Adrenal gland (tissue), 12 donors: ENCODE data around the gene HSPA1B. TPM values are rescaled to one million over a fixed set of nuclear protein-coding genes. Genes with fewer than 3 reads are reported as not detected.
A peak's percentile ranks its signal among the peaks of the same experiment; 100 is the strongest.

ENCODE experiments used
- DNase-seq, 7 donors: peaks; one replicate each; pipeline ENCODE4 v3.0.0-alpha.2; 2019 to 2020
- H3K27ac ChIP-seq, 5 donors: fragments of 200-600 bp; sonication (generic) in 4 of 5; 1 replicate in 3 of 5; 2 replicates in 2 of 5; pipeline versions ENCODE4 v1.5.1 to v1.8.0; 2016 to 2020; ENCODE audit warnings: mild to moderate bottlenecking in 1 of 5
- H3K27me3 ChIP-seq: fragments of 200-600 bp; 2 replicates; pipeline ENCODE4 v1.8.0; 2021
- H3K36me3 ChIP-seq, 2 donors: fragments of 200-600 bp; replicated peaks in 1 of 2; 1 replicate in 1 of 2; 2 replicates in 1 of 2; pipeline versions ENCODE4 v1.5.1 to v1.8.0; 2018 to 2022
- H3K4me1 ChIP-seq, 2 donors: fragments of 200-600 bp; replicated peaks in 1 of 2; 1 replicate in 1 of 2; 2 replicates in 1 of 2; pipeline versions ENCODE4 v1.5.1 to v1.8.0; 2018 to 2021
- H3K4me3 ChIP-seq, 4 donors: fragments of 200-600 bp; sonication (generic) in 3 of 4; one replicate each; pipeline ENCODE4 v1.5.1; 2016 to 2018
- H3K9me3 ChIP-seq, 3 donors: fragments of 200-600 bp; sonication (generic) in 1 of 3; replicated peaks in 1 of 3; 1 replicate in 2 of 3; 2 replicates in 1 of 3; pipeline versions ENCODE4 v1.5.1 to v1.8.0; 2016 to 2021
- CTCF ChIP-seq, 6 experiments: fragments of 450-650 bp in 4 of 6; fragments of 200-600 bp in 2 of 6; sonication (generic) in 1 of 6; IDR thresholded peaks; 1 replicate in 5 of 6; 2 replicates in 1 of 6; pipeline versions ENCODE4 v1.5.1 to v1.8.0; 2016 to 2021; ENCODE audit warnings: antibody characterized with exemption in 6 of 6, mild to moderate bottlenecking in 2 of 6, moderate library complexity in 1 of 6
- POLR2A ChIP-seq, 2 donors: fragments of 450-650 bp; IDR thresholded peaks; one replicate each; pipeline ENCODE4 v1.6.1; 2017; ENCODE audit warnings: antibody characterized with exemption in 2 of 2, mild to moderate bottlenecking in 2 of 2, moderate library complexity in 1 of 2
- WGBS, 4 donors: extraction: QIAGEN DNeasy Blood & Tissue Kit in 2 of 4; methylation state at CpG; one replicate each; pipeline versions ENCODE4 v1.1.5 to v1.1.7; 2013 to 2017; 5-methylcytosine and 5-hydroxymethylcytosine counted together
- intact Hi-C, 2 donors: fragments of 100-400 bp; cut with DNase I; formaldehyde crosslinking; loops; one replicate each; pipeline versions ENCODE4 v1.14.1 to v1.15.0; 2022 to 2023
- polyA plus RNA-seq, 3 donors: library from polyadenylated mRNA; stranded (reverse); fragments of 200-250 nt in 2 of 3; fragments of 350-450 nt in 1 of 3; fragmentation: Illumina TruSeq in 1 of 3; extraction: RNeasy Lipid Tissue Mini Kit (QIAGEN cat#74804) in 1 of 3; gene quantifications; one replicate each; pipeline ENCODE4 v1.2.3, GENCODE V29; 2013 to 2014
- small RNA-seq, 2 donors: library from RNA; depleted of rRNA; stranded (forward); fragments of <200 nt; gene quantifications; one replicate each; pipeline ENCODE3, GENCODE V24; 2016
- total RNA-seq, 9 donors: library from RNA; depleted of rRNA in 4 of 9; stranded (reverse); fragments of >200 nt in 4 of 9; fragments of 120-200 nt in 1 of 9; fragmentation: NEBNext Ultra II Directional in 1 of 9; extraction: Animal tissue kit (Norgen Biotek cat#: 25700) in 1 of 9; gene quantifications; one replicate each; pipeline versions ENCODE4 v1.1.0 to v1.2.4, GENCODE V29; 2013 to 2023
- donor health status: healthy with polysubstance abuse.
- donor health status: Bipolar disorder and iron deficiency.
- donor health status: DM: yes; HTN: yes; CAD: no.
- donor health status: DM: no; HTN: no; CAD: no.
- donor health status: DM: no; HTN: no; CAD: no.
- donor health status: DM: yes; HTN: yes; CAD: no.

The HSPA1B gene
- total and polyA plus RNA-seq, 12 donors, result 29.0 to 424 (median 212) TPM

- intact Hi-C loops, result no loop called here
- Histone ChIP-seq H3K36me3 (peaks cover 0 to 38% of the 10 kb centered on the region in 2 donors), H3K4me3 (no peak overlapping the region), H3K4me1 (peaks cover 6 to 10% of the 10 kb centered on the region in 2 donors), H3K27me3 (no peaks in the 10 kb centered on the region), H3K27ac (no peak overlapping the region), H3K9me3 (no peaks in the 10 kb centered on the region)
- TF ChIP-seq POLR2A (IDR thresholded peaks at IDR 0.05), result no peak
- TF ChIP-seq CTCF (IDR thresholded peaks at IDR 0.05), result no peak
- WGBS, 4 donors, result 89 to 96% (median 92%) methylated on average over 3 of the region's 3 CpGs
- DNase-seq, result no peak
Observed at GRCh38 chr6:31878222-31878621, 50.7 kb downstream of the HSPA1B start.

DNA sequence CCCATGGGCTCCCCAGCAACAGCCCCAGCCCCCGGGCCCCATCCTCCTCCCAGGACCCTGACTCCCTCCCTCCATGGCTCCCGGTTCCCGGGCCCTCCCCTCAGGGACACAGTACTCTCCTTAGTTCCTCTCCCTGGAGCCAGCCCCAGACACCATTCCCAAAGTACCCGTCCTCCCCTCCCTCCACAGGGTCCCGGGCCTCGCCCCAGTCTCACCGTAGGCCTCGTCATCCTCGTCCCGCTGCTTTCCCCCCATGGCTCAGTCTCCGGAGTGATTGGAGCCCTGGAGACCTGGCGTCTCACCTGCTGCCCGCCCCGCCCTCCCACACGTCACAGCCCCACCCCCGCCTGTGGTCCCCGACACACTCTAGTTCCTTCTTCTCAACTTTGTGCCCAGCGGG, 51.2 kb downstream of the HSPA1B start, which contains the start of gene SLC44A4:
TSS of gene SLC44A4 (minus strand) at position 272 of the 400 bp plus-strand sequence. CDS start at position 255, 17 bp downstream.
- TF ChIP-seq POLR2A (IDR thresholded peaks at IDR 0.05) (no peak), CTCF (IDR thresholded peaks at IDR 0.05) (no peak)
- 65 to 77% (median 74%) methylated on average over 18 of the region's 18 CpGs for WGBS, 4 donors
- Histone ChIP-seq H3K27ac (peak within 1 kb of the TSS in 1 of 5 donors; percentile 83), H3K4me1 (peaks cover 6 to 10% of the 10 kb centered on the region in 2 donors), H3K36me3 (peaks cover 0 to 43% of the 10 kb centered on the region in 2 donors), H3K4me3 (no peak within 1 kb of the TSS), H3K27me3 (no peaks in the 10 kb centered on the region), H3K9me3 (no peaks in the 10 kb centered on the region)
- DNase-seq, result no peak
- intact Hi-C loops, result no loop called here

- Histone ChIP-seq H3K27ac (no peak overlapping the region), H3K36me3 (peaks cover 0 to 47% of the 10 kb centered on the region in 2 donors), H3K4me1 (peaks cover 6 to 10% of the 10 kb centered on the region in 2 donors), H3K4me3 (no peak overlapping the region), H3K27me3 (no peaks in the 10 kb centered on the region), H3K9me3 (no peaks in the 10 kb centered on the region)
- no peak for DNase-seq
- intact Hi-C loops, result no loop called here
- TF ChIP-seq POLR2A (IDR thresholded peaks at IDR 0.05) (no peak), CTCF (IDR thresholded peaks at IDR 0.05) (no peak)
- 86 to 89% (median 88%) methylated on average over 13 of the region's 13 CpGs for WGBS, 4 donors
Observed at GRCh38 chr6:31879143-31879542, 51.6 kb downstream of the HSPA1B start.

Small RNA genes within 50 kb of the gene (small RNA-seq; reads per million reads assigned to genes)
- gene RF00019, result 0 reads per million in 2 donors
- 950 to 1,089 reads per million in 2 donors for gene SNORD48
- gene SNORD52, result 0 reads per million in 2 donors

Other genes with a start within 250 kb of the HSPA1B start
Only the 30 nearest of the 38 such genes appear.
- gene APOM, start 171.8 kb upstream of the HSPA1B start, total RNA-seq, result 1 to 10 TPM in 8 of 9 donors, not detected in 1; 2.3 to 4.7 (median 3.7) TPM
- 10 to 100 TPM in 2 of 3 donors, 1 to 10 TPM in 1; 6.4 to 18.2 (median 10.7) TPM for gene APOM, start 171.8 kb upstream of the HSPA1B start, polyA plus RNA-seq
- 10 to 100 TPM; 23.8 to 37.0 (median 27.2) TPM for gene C6orf47, start 167.0 kb upstream of the HSPA1B start, total RNA-seq
- gene C6orf47, start 167.0 kb upstream of the HSPA1B start, polyA plus RNA-seq, result 10 to 100 TPM; 17.9 to 23.6 (median 20.0) TPM
- 10 to 100 TPM; 10.2 to 61.2 (median 16.9) TPM for gene GPANK1, start 162.7 kb upstream of the HSPA1B start, total RNA-seq
- 10 to 100 TPM in 2 of 3 donors, 1 to 10 TPM in 1; 7.4 to 18.3 (median 17.6) TPM for gene GPANK1, start 162.7 kb upstream of the HSPA1B start, polyA plus RNA-seq
- gene CSNK2B, start 161.7 kb upstream of the HSPA1B start, total RNA-seq, result 100 to 1,000 TPM; 142 to 324 (median 177) TPM
- gene CSNK2B, start 161.7 kb upstream of the HSPA1B start, polyA plus RNA-seq, result 100 to 1,000 TPM; 171 to 239 (median 236) TPM
- 10 to 100 TPM in 1 of 9 donors, 1 to 10 TPM in 6, under 1 TPM in 2; 0.48 to 13.3 (median 3.4) TPM for gene LY6G5B, start 157.8 kb upstream of the HSPA1B start, total RNA-seq
- gene LY6G5B, start 157.8 kb upstream of the HSPA1B start, polyA plus RNA-seq, result 10 to 100 TPM in 1 of 3 donors, 1 to 10 TPM in 2; 4.2 to 13.4 (median 8.1) TPM
- 1 to 10 TPM in 5 of 9 donors, under 1 TPM in 3, not detected in 1; 0.39 to 2.5 (median 1.8) TPM for gene LY6G5C, start 146.7 kb upstream of the HSPA1B start, total RNA-seq
- gene LY6G5C, start 146.7 kb upstream of the HSPA1B start, polyA plus RNA-seq, result 1 to 10 TPM in 2 of 3 donors, under 1 TPM in 1; 0.75 to 3.6 (median 3.1) TPM
- 10 to 100 TPM; 48.0 to 64.4 (median 54.9) TPM for gene ABHD16A, start 124.4 kb upstream of the HSPA1B start, total RNA-seq
- gene ABHD16A, start 124.4 kb upstream of the HSPA1B start, polyA plus RNA-seq, result 10 to 100 TPM; 38.7 to 73.1 (median 62.9) TPM
- under 1 TPM in 1 of 9 donors, not detected in 8; 0.44 TPM for gene LY6G6F, start 120.9 kb upstream of the HSPA1B start, total RNA-seq
- gene LY6G6F, start 120.9 kb upstream of the HSPA1B start, polyA plus RNA-seq, result not detected
- gene LY6G6D, start 112.4 kb upstream of the HSPA1B start, total RNA-seq, result not detected
- gene LY6G6D, start 112.4 kb upstream of the HSPA1B start, polyA plus RNA-seq, result not detected
- not detected for gene LY6G6C, start 106.0 kb upstream of the HSPA1B start, total RNA-seq
- gene LY6G6C, start 106.0 kb upstream of the HSPA1B start, polyA plus RNA-seq, result not detected
- under 1 TPM in 2 of 9 donors, not detected in 7; 0.22 to 0.65 TPM for gene MPIG6B, start 104.4 kb upstream of the HSPA1B start, total RNA-seq
- under 1 TPM in 2 of 3 donors, not detected in 1; 0.07 to 0.08 TPM for gene MPIG6B, start 104.4 kb upstream of the HSPA1B start, polyA plus RNA-seq
- gene DDAH2, start 98.4 kb upstream of the HSPA1B start, total RNA-seq, result 10 to 100 TPM; 21.1 to 52.7 (median 31.5) TPM
- gene DDAH2, start 98.4 kb upstream of the HSPA1B start, polyA plus RNA-seq, result 100 to 1,000 TPM in 2 of 3 donors, 1 to 10 TPM in 1; 6.4 to 202 (median 138) TPM
- gene CLIC1, start 91.2 kb upstream of the HSPA1B start, total RNA-seq, result 100 to 1,000 TPM; 176 to 426 (median 217) TPM
- 100 to 1,000 TPM; 109 to 252 (median 146) TPM for gene CLIC1, start 91.2 kb upstream of the HSPA1B start, polyA plus RNA-seq
- 10 to 100 TPM in 3 of 9 donors, 1 to 10 TPM in 6; 3.0 to 16.7 (median 5.9) TPM for gene MSH5, start 87.7 kb upstream of the HSPA1B start, total RNA-seq
- 10 to 100 TPM in 2 of 3 donors, 1 to 10 TPM in 1; 3.6 to 24.5 (median 16.8) TPM for gene MSH5, start 87.7 kb upstream of the HSPA1B start, polyA plus RNA-seq
- gene SAPCD1, start 65.1 kb upstream of the HSPA1B start, total RNA-seq, result 1 to 10 TPM in 1 of 9 donors, under 1 TPM in 3, not detected in 5; 0.46 to 2.3 (median 0.84) TPM
- gene SAPCD1, start 65.1 kb upstream of the HSPA1B start, polyA plus RNA-seq, result 10 to 100 TPM in 1 of 3 donors, 1 to 10 TPM in 1, under 1 TPM in 1; 0.75 to 17.2 (median 6.0) TPM
- gene VWA7, start 50.4 kb upstream of the HSPA1B start, total RNA-seq, result 1 to 10 TPM in 2 of 9 donors, under 1 TPM in 7; 0.17 to 2.3 (median 0.36) TPM
- gene VWA7, start 50.4 kb upstream of the HSPA1B start, polyA plus RNA-seq, result 1 to 10 TPM in 2 of 3 donors, under 1 TPM in 1; 0.74 to 8.1 (median 1.1) TPM
- gene VARS1, start 32.0 kb upstream of the HSPA1B start, total RNA-seq, result 10 to 100 TPM; 15.0 to 90.8 (median 54.9) TPM
- 10 to 100 TPM; 58.6 to 74.6 (median 59.2) TPM for gene VARS1, start 32.0 kb upstream of the HSPA1B start, polyA plus RNA-seq
- 10 to 100 TPM; 29.2 to 61.3 (median 43.5) TPM for gene LSM2, start 20.8 kb upstream of the HSPA1B start, total RNA-seq
- gene LSM2, start 20.8 kb upstream of the HSPA1B start, polyA plus RNA-seq, result 10 to 100 TPM; 28.0 to 55.2 (median 42.8) TPM
- 1 to 10 TPM in 8 of 9 donors, under 1 TPM in 1; 0.79 to 4.3 (median 1.9) TPM for gene HSPA1L, start 12.5 kb upstream of the HSPA1B start, total RNA-seq
- gene HSPA1L, start 12.5 kb upstream of the HSPA1B start, polyA plus RNA-seq, result 1 to 10 TPM; 1.0 to 5.3 (median 1.1) TPM
- gene HSPA1A, start 12.2 kb upstream of the HSPA1B start, total RNA-seq, result 100 to 1,000 TPM; 102 to 261 (median 211) TPM
- 10 to 100 TPM; 48.5 to 89.4 (median 84.3) TPM for gene HSPA1A, start 12.2 kb upstream of the HSPA1B start, polyA plus RNA-seq
- 100 to 1,000 TPM; 101 to 178 (median 118) TPM for gene NEU1, start 35.1 kb downstream of the HSPA1B start, total RNA-seq
- 10 to 100 TPM; 57.8 to 94.7 (median 85.9) TPM for gene NEU1, start 35.1 kb downstream of the HSPA1B start, polyA plus RNA-seq
- 10 to 100 TPM in 7 of 9 donors, 1 to 10 TPM in 2; 1.2 to 30.1 (median 16.4) TPM for gene SLC44A4, start 51.3 kb downstream of the HSPA1B start, total RNA-seq
- 1 to 10 TPM; 4.7 to 7.7 (median 5.1) TPM for gene SLC44A4, start 51.3 kb downstream of the HSPA1B start, polyA plus RNA-seq
- 10 to 100 TPM; 22.5 to 67.6 (median 43.1) TPM for gene EHMT2, start 70.0 kb downstream of the HSPA1B start, total RNA-seq
- gene EHMT2, start 70.0 kb downstream of the HSPA1B start, polyA plus RNA-seq, result 100 to 1,000 TPM in 1 of 3 donors, 10 to 100 TPM in 2; 16.8 to 107 (median 59.4) TPM
- gene ZBTB12, start 74.3 kb downstream of the HSPA1B start, total RNA-seq, result 10 to 100 TPM in 1 of 9 donors, 1 to 10 TPM in 6, under 1 TPM in 2; 0.69 to 14.5 (median 3.3) TPM
- 1 to 10 TPM; 1.7 to 4.8 (median 2.6) TPM for gene ZBTB12, start 74.3 kb downstream of the HSPA1B start, polyA plus RNA-seq
- gene C2, start 100.0 kb downstream of the HSPA1B start, total RNA-seq, result 100 to 1,000 TPM in 1 of 9 donors, 10 to 100 TPM in 7, 1 to 10 TPM in 1; 4.6 to 107 (median 38.8) TPM
- gene C2, start 100.0 kb downstream of the HSPA1B start, polyA plus RNA-seq, result 10 to 100 TPM; 13.3 to 25.0 (median 19.0) TPM
- gene CFB, start 118.4 kb downstream of the HSPA1B start, total RNA-seq, result 100 to 1,000 TPM in 2 of 9 donors, 10 to 100 TPM in 6, under 1 TPM in 1; 0.78 to 166 (median 23.2) TPM
- gene CFB, start 118.4 kb downstream of the HSPA1B start, polyA plus RNA-seq, result 10 to 100 TPM; 10.2 to 76.4 (median 60.6) TPM
- 100 to 1,000 TPM in 3 of 9 donors, 10 to 100 TPM in 6; 64.4 to 107 (median 94.5) TPM for gene NELFE, start 131.2 kb downstream of the HSPA1B start, total RNA-seq
- 100 to 1,000 TPM in 2 of 3 donors, 10 to 100 TPM in 1; 89.9 to 117 (median 106) TPM for gene NELFE, start 131.2 kb downstream of the HSPA1B start, polyA plus RNA-seq
- 100 to 1,000 TPM in 4 of 9 donors, 10 to 100 TPM in 5; 29.9 to 231 (median 80.4) TPM for gene SKIC2, start 131.4 kb downstream of the HSPA1B start, total RNA-seq
- 100 to 1,000 TPM in 2 of 3 donors, 10 to 100 TPM in 1; 38.8 to 330 (median 243) TPM for gene SKIC2, start 131.4 kb downstream of the HSPA1B start, polyA plus RNA-seq
- 10 to 100 TPM; 19.9 to 57.1 (median 44.6) TPM for gene DXO, start 144.4 kb downstream of the HSPA1B start, total RNA-seq
- gene DXO, start 144.4 kb downstream of the HSPA1B start, polyA plus RNA-seq, result 100 to 1,000 TPM in 1 of 3 donors, 10 to 100 TPM in 2; 38.7 to 102 (median 83.7) TPM
- gene C4A, start 154.3 kb downstream of the HSPA1B start, total RNA-seq, result 1,000 to 10,000 TPM in 6 of 9 donors, 100 to 1,000 TPM in 3; 547 to 2,285 (median 1,171) TPM
- 1,000 to 10,000 TPM in 1 of 3 donors, 100 to 1,000 TPM in 2; 212 to 1,408 (median 665) TPM for gene C4A, start 154.3 kb downstream of the HSPA1B start, polyA plus RNA-seq